ENCODE measurements around the gene USP49.
A peak's percentile ranks its signal among the peaks of the same experiment; 100 is the strongest.

Gene USP49

DNA sequence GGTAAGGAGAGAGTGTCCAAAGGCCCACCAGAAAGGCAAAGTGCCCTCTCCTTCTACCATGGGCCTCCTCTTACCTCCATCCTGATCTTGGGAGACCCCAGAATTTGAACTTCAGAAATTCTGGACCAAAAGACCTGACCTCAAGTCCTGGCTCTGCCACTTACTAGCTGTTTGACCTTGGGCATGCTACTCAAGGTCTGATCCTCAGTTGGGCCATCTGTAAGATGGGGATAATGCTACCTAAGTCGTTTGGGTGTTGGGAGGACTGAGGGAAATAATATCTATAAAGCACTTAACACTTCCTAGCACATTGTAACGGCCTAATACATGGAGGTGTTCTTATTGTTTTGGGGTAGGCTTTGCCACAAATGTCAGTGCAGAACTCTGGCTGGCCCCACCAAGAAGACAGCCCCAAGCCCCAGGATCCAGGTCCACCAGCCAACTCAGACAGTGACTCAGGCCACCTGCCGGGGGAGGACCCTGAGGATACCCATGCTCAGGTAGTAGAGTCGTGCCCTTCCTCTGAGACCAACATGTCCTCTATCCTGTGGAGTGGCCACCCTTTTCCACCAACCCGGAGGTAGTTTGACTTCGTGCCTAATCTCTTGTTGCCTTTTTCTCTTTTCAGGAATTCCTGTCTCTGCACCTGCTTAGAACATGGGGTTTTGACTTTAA lies 111.9 kb downstream of the USP49 start:
- FAIRE-seq (no peak), DNase-seq (ENCODE audit: insufficient read length) (no peak)
- TF ChIP-seq TAF1 (IDR thresholded peaks at IDR 0.05; ENCODE audit: borderline replicate concordance, low read depth, low read length) = no peak
- no peak for TF ChIP-seq POLR2A (IDR thresholded peaks at IDR 0.05; ENCODE audit: low read depth, low read length)
- TF ChIP-seq POLR2AphosphoS5 (IDR thresholded peaks at IDR 0.05; ENCODE audit: low read depth, low read length) = no peak

DNA sequence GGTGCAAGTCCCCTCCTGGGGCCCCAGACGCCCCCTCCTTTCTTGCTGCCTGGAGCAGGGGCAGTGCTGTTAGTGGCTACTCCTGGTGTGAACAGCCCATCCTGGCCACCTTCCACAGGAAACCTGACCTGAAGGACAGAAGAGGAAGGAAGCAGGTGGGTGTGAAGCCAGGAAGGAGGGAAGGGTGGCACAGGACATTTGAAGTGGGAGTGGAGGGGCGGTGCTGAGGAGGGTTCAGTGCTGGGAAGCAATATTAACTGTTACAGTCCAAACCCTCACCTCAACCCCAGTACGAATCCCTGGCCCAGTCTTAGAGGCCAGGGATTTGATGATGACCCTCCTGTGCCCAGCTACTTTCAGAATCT lies 113.8 kb downstream of the USP49 start:
- FAIRE-seq (no peak), DNase-seq (ENCODE audit: insufficient read length) (no peak)
- no peak for TF ChIP-seq POLR2A (IDR thresholded peaks at IDR 0.05; ENCODE audit: low read depth, low read length)
- TF ChIP-seq TAF1 (IDR thresholded peaks at IDR 0.05; ENCODE audit: borderline replicate concordance, low read depth, low read length) = no peak
- no peak for TF ChIP-seq POLR2AphosphoS5 (IDR thresholded peaks at IDR 0.05; ENCODE audit: low read depth, low read length)

DNA sequence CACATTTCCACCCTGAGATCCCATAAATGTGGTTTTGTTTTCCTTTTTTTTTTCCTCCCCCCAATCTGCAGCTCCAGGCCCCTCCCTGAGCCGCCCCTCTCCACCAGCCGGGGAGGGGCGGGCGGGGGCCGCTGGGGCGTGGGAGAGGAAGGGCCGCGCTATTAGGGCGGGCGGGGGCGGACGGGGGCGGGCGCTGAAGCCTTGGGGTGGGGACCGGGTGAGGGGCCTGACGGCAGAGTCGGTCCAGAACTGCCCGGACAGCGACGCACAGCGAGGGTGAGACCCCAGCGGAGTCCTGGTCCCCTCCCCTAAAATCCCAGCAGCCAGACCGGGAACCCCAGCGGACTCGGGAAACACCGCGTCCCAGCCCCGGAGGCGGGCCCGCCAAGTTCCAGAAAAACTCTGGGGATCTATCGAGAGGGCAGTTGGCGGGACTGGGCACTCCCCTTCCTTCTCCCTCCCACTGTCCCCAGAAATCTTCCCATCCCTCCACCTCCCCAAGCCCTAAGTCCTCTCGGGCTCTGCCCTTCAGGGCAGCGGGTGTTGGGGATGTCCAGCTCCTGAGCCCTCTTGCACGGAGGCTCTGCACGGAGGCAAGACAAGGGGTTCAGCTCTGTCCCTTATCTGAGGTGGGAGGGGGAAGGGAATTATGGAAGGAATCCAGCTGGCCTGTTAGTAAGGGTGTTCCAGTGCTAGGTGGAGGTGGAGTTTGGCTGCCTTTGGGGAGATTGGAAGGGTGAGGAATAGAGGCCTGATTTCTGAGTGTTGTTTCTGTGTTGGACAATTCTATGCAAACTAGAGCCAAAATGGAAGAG lies 114.4 kb downstream of the USP49 start, which contains the start of gene PRICKLE4:
Gene PRICKLE4 (plus strand): TSS at position 232 of the 815 bp plus-strand sequence. CDS start 2,692 bp downstream, outside the sequence.
- FAIRE-seq (no peak), DNase-seq (ENCODE audit: insufficient read length) (no peak)
- TF ChIP-seq POLR2AphosphoS5 (IDR thresholded peaks at IDR 0.05; ENCODE audit: low read depth, low read length) = no peak
- no peak for TF ChIP-seq POLR2A (IDR thresholded peaks at IDR 0.05; ENCODE audit: low read depth, low read length)
- no peak for TF ChIP-seq TAF1 (IDR thresholded peaks at IDR 0.05; ENCODE audit: borderline replicate concordance, low read depth, low read length)

DNA sequence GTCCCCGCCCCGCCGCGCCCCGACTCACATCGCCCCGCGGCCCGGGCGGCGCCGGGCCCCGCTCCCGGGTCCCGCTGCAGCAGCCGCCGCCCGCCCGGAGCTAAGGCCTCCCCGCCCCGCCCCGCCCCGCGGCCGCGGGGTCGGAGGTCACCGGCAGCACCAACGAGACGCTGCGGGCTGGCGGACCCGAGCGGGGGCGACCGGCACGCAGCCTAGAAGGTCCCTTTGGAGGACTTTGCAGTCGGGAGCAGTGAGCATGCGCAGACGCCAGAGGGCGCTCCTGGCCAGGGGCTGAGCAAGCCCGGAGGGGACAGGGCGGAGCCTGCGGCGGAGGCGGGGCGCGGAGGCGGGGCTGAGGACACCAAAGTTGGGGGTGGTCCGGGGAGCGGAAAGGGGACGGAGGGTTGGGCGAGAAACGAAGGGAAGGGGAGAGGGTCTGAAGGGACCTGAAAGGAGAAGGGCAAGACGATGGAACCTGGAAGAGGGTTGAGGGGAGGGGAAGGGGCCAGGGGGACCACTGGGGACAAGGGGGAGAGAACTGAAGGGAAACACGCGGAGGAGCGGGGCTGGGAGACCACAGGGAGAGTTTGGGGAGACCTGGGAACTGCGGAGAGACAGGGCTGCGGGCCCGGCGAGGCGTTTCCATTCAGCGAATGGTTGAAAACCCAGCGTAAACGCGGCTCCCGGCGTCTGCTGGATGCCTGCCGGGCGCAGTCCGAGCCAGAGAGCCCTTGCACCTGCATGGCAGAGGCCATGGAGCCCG lies 115.2 kb downstream of the USP49 start, which contains the start of gene FRS3:
Gene FRS3 (minus strand): TSS at position 113 of the 763 bp plus-strand sequence. CDS start 2,913 bp downstream, outside the sequence.
- FAIRE-seq (peak; percentile 96), DNase-seq (ENCODE audit: insufficient read length) (peak; percentile 98)
- no peak for TF ChIP-seq POLR2AphosphoS5 (IDR thresholded peaks at IDR 0.05; ENCODE audit: low read depth, low read length)
- no peak for TF ChIP-seq TAF1 (IDR thresholded peaks at IDR 0.05; ENCODE audit: borderline replicate concordance, low read depth, low read length)
- TF ChIP-seq POLR2A (IDR thresholded peaks at IDR 0.05; ENCODE audit: low read depth, low read length) = no peak

DNA sequence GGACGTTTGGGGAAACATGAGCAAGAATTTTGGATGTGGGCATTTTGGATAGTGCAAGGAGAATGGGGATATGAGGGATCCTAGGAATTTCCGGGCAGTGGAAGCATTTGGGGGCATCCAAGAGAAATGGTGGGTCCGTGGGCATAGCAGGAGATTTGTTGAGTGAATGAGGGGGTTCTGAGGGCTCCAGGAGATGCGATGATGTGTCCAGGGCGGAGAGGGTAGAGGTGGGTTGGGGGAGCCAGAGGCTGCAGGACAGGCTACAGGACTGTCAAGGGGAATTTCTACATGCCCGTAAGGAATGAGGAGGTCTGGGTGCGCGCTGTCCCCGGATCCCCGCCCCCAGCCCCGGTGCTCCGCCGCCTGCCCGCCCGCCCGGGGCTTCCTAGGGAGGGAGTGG lies 115.8 kb downstream of the USP49 start:
- no peak for FAIRE-seq
- no peak for TF ChIP-seq POLR2A (IDR thresholded peaks at IDR 0.05; ENCODE audit: low read depth, low read length)
- DNase-seq (ENCODE audit: insufficient read length) = no peak

DNA sequence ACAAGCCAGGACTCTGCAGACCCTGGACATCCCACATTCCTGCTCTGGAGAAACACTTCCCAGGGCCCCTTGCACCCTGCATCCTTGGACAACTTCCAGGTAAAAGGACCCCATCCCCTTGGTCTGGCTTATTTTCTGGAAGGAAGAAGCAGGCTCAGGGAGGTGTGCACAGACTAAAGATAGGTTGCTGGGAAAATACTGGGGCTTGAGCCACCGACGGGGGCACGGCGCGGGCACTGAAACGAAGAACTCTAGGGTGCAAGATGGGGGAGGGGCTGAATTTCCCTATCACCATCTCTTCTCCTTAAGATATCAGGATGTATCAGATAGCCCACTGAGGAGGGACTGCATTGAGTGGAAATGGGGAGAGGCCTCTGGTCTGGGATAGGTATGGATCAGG lies 116.3 kb downstream of the USP49 start:
- no peak for TF ChIP-seq POLR2A (IDR thresholded peaks at IDR 0.05; ENCODE audit: low read depth, low read length)
- DNase-seq (ENCODE audit: insufficient read length) = no peak
- no peak for FAIRE-seq

DNA sequence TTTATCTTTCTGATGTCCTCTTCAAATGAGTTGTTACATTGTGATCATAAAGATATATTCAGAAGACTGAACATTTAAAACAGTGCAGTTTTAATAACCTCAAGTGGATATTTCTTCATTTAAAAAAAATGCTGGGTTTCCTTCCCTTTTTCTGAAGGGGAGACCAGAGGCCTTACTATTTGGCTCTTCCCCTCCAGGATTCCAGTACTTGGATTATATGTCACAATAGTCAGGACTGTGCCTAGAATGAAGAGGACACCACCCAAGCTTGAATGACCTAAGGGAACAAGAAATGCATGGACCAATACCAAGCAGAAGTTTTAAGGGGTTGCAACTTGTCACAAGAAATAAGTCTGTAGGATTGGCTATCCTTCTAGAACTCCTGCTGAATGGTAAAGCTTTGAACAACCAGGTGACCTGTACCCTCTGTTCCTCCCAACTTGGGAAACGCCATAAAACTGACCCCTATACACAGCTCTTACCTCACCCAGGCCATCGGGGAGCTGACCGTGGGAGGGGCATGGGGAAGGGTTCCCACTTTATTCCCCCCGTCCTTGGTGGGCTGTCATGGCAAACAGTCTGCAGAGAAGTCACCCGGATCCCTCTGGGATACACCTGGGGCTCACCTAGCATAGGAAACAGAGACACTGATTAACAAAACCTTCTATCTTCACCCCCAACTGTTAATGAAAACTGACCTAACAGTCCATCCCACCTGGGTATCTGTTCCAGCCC lies 117.5 kb downstream of the USP49 start:
- FAIRE-seq = no peak
- DNase-seq (ENCODE audit: insufficient read length) = no peak

DNA sequence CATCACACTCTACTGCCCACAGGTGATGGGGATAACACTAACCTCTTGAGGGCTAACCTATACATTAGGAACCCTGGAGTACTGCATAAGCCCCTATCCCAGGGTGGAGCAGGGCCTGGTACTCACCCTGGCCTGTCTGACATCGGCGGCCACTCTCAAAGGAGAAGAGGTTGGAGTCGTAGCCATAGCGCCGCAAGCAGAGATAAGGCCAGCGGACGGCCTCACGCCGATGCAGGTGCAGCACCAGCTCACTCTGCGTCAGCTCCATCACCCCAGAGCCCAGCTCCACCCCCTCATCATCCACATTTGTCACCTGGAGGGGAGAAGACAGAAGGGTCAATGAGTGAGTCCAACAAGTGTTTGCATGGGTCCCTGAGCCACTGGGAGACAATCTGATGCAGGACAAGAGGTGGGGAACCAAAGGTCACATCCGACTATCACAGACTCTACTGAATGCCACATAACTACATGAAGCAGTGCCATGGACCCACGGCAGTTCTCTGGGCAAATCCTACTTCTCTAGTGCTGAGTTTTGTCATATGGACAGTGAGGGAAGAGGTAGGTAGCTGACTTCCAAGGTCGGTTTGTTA lies 119.8 kb downstream of the USP49 start:
- no peak for FAIRE-seq

More for the DNA sequence above, 117.5 kb downstream of the USP49 start:
- TF ChIP-seq TAF1 (IDR thresholded peaks at IDR 0.05; ENCODE audit: borderline replicate concordance, low read depth, low read length) (no peak), POLR2AphosphoS5 (IDR thresholded peaks at IDR 0.05; ENCODE audit: low read depth, low read length) (no peak), POLR2A (IDR thresholded peaks at IDR 0.05; ENCODE audit: low read depth, low read length) (no peak)

DNA sequence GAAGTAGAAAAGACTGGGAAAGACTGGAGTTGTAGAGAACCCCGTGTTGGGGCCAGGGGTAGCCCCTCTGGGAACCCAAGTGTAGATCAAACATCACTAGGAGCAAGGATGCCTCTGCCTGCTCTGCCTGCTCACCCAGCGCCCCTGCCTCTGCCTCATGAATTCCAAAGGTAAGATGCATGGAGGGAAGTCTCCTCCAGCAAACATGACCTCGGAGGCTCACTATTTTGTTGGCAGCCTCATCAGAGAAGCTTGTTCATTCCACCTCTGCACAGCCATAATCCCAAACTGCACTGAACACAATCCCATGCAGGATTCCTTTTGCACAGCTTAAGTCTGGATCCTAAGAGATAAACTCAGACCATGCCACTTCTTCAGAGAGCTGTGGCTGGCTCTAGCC lies 120.3 kb downstream of the USP49 start:
- TF ChIP-seq POLR2A (IDR thresholded peaks at IDR 0.05; ENCODE audit: low read depth, low read length) (no peak), TAF1 (IDR thresholded peaks at IDR 0.05; ENCODE audit: borderline replicate concordance, low read depth, low read length) (no peak), POLR2AphosphoS5 (IDR thresholded peaks at IDR 0.05; ENCODE audit: low read depth, low read length) (no peak)
- FAIRE-seq (no peak), DNase-seq (ENCODE audit: insufficient read length) (no peak)

More for the DNA sequence above, 119.8 kb downstream of the USP49 start:
- DNase-seq (ENCODE audit: insufficient read length) = no peak
- TF ChIP-seq POLR2AphosphoS5 (IDR thresholded peaks at IDR 0.05; ENCODE audit: low read depth, low read length) (no peak), TAF1 (IDR thresholded peaks at IDR 0.05; ENCODE audit: borderline replicate concordance, low read depth, low read length) (no peak), POLR2A (IDR thresholded peaks at IDR 0.05; ENCODE audit: low read depth, low read length) (no peak)

DNA sequence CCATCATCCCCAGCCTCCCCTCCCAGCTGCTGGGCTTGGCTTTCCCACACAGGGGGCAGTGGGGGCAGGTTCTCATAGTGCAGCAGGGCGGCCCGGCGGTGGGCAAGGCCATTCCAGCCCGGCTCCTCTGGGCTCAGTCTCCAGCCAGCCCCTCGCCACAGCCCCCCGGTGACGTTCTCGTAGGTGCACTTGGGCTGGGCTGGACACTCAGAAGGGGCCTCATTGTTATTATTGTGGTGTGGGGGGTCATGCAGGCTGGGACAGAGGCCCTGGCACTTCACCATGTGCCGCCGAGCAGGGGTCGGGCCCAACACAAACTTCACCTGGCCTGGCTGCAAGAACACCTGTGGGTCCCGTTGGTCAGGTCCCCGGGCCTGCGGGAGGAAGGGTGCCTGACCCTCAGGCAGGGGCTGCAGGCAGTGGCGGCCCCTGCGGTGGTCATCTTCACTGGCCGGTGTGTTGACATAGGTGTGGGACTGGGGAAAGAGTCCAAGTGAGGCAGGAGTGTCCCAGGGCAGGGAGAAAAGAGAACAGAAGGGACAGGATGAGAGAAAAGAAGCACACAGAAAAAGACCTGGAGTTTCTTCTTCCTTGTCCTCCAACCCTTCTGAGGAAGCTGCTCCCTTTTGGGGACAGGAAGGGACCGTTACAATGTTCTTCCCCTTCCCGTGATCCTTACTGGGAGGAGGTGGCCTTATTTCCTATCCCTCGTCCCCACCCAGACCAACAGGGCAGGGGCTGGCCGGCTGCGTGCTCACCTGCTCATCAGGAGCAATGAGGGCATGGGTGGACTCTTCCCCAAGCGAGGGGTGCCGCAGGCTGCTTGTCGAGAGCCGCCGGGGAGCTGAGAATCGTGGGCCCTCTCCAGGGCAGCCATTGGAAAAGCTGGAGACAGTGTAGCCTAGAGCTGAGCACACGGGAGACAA lies 123.9 kb downstream of the USP49 start:
- FAIRE-seq = no peak
- no peak for DNase-seq (ENCODE audit: insufficient read length)
- no peak for TF ChIP-seq TAF1 (IDR thresholded peaks at IDR 0.05; ENCODE audit: borderline replicate concordance, low read depth, low read length)
- no peak for TF ChIP-seq POLR2A (IDR thresholded peaks at IDR 0.05; ENCODE audit: low read depth, low read length)
- no peak for TF ChIP-seq POLR2AphosphoS5 (IDR thresholded peaks at IDR 0.05; ENCODE audit: low read depth, low read length)

Data from GM12892 (cell line).